DND-41 (cell line): ENCODE results near the gene OR5B21.

Source experiments
- ATAC-seq: fragments of 200-7000 bp; cut with Tn5 transposase; 3 replicates; pipeline ENCODE4 v1.9.1; 2021; ENCODE audit warnings: low read depth; ENCODE audit not compliant: insufficient read depth
- DNase-seq: peaks from one replicate; pipeline ENCODE4 v3.0.0-alpha.2; 2020
- H2AFZ ChIP-seq: 2 replicates; pipeline ENCODE4 v1.6.0; 2012; ENCODE audit warnings: low read depth, low read length
- H3K27ac ChIP-seq: 2 replicates; pipeline ENCODE4 v1.5.1; 2012; ENCODE audit warnings: low read length, inconsistent platforms
- H3K27me3 ChIP-seq: fragments of 200-600 bp; sonication (generic); 2 replicates; pipeline ENCODE4 v1.6.0; 2012; ENCODE audit warnings: low read length, mild to moderate bottlenecking, inconsistent platforms; ENCODE audit not compliant: insufficient read depth, poor library complexity
- H3K36me3 ChIP-seq: 2 replicates; pipeline ENCODE4 v1.5.1; 2012; ENCODE audit warnings: low read length, inconsistent platforms; ENCODE audit not compliant: insufficient read depth
- H3K4me1 ChIP-seq: 2 replicates; pipeline ENCODE4 v1.5.1; 2012; ENCODE audit warnings: mild to moderate bottlenecking, low read length; ENCODE audit not compliant: insufficient read depth
- H3K4me2 ChIP-seq: 2 replicates; pipeline ENCODE4 v1.6.0; 2012; ENCODE audit warnings: mild to moderate bottlenecking, moderate library complexity, low read length, inconsistent platforms; ENCODE audit not compliant: insufficient read depth
- H3K4me3 ChIP-seq, 2 experiments: fragments of 200-600 bp in 1 of 2; shearing (Covaris generic) in 1 of 2; 2 replicates each; pipeline ENCODE4 v1.5.1; 2012 to 2016; ENCODE audit warnings: inconsistent platforms in 2 of 2, low read length in 2 of 2, mild to moderate bottlenecking in 2 of 2, low read depth in 1 of 2, moderate library complexity in 1 of 2
- H3K79me2 ChIP-seq: 2 replicates; pipeline ENCODE4 v1.6.0; 2012; ENCODE audit warnings: low read length, inconsistent platforms; ENCODE audit not compliant: insufficient read depth
- H3K9ac ChIP-seq: 2 replicates; pipeline ENCODE4 v1.6.0; 2012; ENCODE audit warnings: low read depth, mild to moderate bottlenecking, inconsistent platforms, low read length, moderate library complexity
- H3K9me3 ChIP-seq: 2 replicates; pipeline ENCODE4 v1.5.1; 2012; ENCODE audit warnings: low read length, moderate library complexity, mild to moderate bottlenecking, inconsistent platforms; ENCODE audit not compliant: insufficient read depth, severe bottlenecking
- H4K20me1 ChIP-seq: 2 replicates; pipeline ENCODE4 v1.6.0; 2012; ENCODE audit warnings: low read length; ENCODE audit not compliant: insufficient read depth
- CTCF ChIP-seq: IDR thresholded peaks from 2 replicates; pipeline ENCODE4 v1.5.1; 2012; ENCODE audit warnings: borderline replicate concordance, low read length, moderate library complexity, mild to moderate bottlenecking; ENCODE audit not compliant: poor library complexity, severe bottlenecking; ENCODE audit errors: extremely low read depth
- EZH2 ChIP-seq: IDR thresholded peaks from 3 replicates; pipeline ENCODE4 v1.6.1; 2012; ENCODE audit warnings: borderline replicate concordance, low read depth, mild to moderate bottlenecking, moderate library complexity, low read length, inconsistent platforms; ENCODE audit not compliant: severe bottlenecking

Gene OR5B21

GRCh38 chr11:58505849-58506248 is 2.1 kb downstream of the OR5B21 start:
- Histone ChIP-seq H3K36me3 (no peaks in the 10 kb centered on the region), H3K4me1 (no peaks in the 10 kb centered on the region), H4K20me1 (no peaks in the 10 kb centered on the region), H2AFZ (no peak overlapping the region), H3K27me3 (peaks cover 7% of the 10 kb centered on the region), H3K27ac (no peak overlapping the region), H3K4me2 (no peak overlapping the region), H3K9ac (no peak overlapping the region), H3K9me3 (no peaks in the 10 kb centered on the region), H3K4me3 (no peak overlapping the region), H3K79me2 (no peaks in the 10 kb centered on the region)
- ATAC-seq (no peak), DNase-seq (no peak)
- TF ChIP-seq CTCF (no peak), EZH2 (no peak)

DNA sequence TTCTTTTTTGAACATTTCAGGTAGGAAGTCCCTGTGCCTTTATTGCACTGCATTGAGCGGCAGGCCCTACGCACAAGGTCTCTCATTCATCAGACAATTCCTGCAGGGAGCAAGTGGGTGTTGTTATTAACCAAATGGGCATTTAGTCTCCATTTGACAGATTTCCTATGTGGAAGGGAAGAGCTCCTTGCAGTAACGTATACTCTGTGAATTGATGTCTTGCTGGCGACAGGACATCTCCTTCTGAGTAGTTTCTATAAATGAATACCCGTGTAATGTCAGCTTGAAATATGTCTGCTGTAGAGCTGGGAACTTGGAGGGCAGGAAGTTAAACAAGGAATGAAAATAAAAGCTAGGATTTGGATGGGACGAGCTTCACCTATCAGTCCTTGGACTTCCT is 3.7 kb downstream of the OR5B21 start:
- no peak for TF ChIP-seq EZH2
- TF ChIP-seq CTCF, result no peak
- no peak for DNase-seq
- no peak overlapping the region for H2AFZ ChIP-seq
- H3K27me3 ChIP-seq, result peaks cover 7% of the 10 kb centered on the region
- no peaks in the 10 kb centered on the region for H3K36me3 ChIP-seq
- no peaks in the 10 kb centered on the region for H3K4me1 ChIP-seq
- no peaks in the 10 kb centered on the region for H3K9me3 ChIP-seq
- H3K27ac ChIP-seq, result no peak overlapping the region
- no peaks in the 10 kb centered on the region for H3K79me2 ChIP-seq
- ATAC-seq, result no peak
- no peak overlapping the region for H3K4me3 ChIP-seq
- no peak overlapping the region for H3K9ac ChIP-seq
- H3K4me2 ChIP-seq, result no peak overlapping the region
- no peaks in the 10 kb centered on the region for H4K20me1 ChIP-seq

GRCh38 chr11:58503361-58503856 is 4.5 kb downstream of the OR5B21 start:
- Histone ChIP-seq H3K9me3 (no peaks in the 10 kb centered on the region), H3K4me3 (no peak overlapping the region), H3K27ac (no peak overlapping the region), H3K79me2 (no peaks in the 10 kb centered on the region), H3K9ac (no peak overlapping the region), H2AFZ (no peak overlapping the region), H3K27me3 (peaks cover 3% of the 10 kb centered on the region), H3K4me1 (peaks cover 4% of the 10 kb centered on the region), H4K20me1 (no peaks in the 10 kb centered on the region), H3K36me3 (no peaks in the 10 kb centered on the region), H3K4me2 (no peak overlapping the region)
- no peak for ATAC-seq
- DNase-seq, result no peak
- no peak for TF ChIP-seq EZH2
- no peak for TF ChIP-seq CTCF

DNA sequence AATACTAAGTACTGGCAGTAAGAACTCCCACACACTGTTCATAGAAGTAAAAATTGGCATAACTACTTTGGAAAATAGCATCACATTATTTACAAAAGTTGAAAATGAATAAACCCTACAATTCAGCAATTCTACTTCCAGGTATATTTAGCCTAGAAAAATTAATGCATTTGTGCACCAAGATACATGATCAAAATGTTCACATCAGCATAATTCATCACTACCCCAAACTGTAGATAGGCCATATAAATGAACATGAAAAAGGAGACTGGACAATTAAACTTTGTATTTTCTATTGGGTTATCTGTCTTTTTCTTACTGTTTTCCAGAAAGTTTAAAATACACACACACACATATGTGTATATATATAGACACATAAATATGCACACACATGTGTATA is 5.9 kb downstream of the OR5B21 start:
- ATAC-seq, result no peak
- no peak for TF ChIP-seq CTCF
- Histone ChIP-seq H3K27ac (no peak overlapping the region), H3K27me3 (peaks cover 3% of the 10 kb centered on the region), H3K9ac (no peak overlapping the region), H3K9me3 (no peaks in the 10 kb centered on the region), H3K36me3 (no peaks in the 10 kb centered on the region), H3K4me1 (peaks cover 11% of the 10 kb centered on the region), H3K4me3 (no peak overlapping the region), H2AFZ (no peak overlapping the region), H3K79me2 (no peaks in the 10 kb centered on the region), H3K4me2 (no peak overlapping the region), H4K20me1 (no peaks in the 10 kb centered on the region)
- DNase-seq, result no peak
